GM19324 (cell line): ENCODE data around the gene MYO7A.

Experiments used
- ATAC-seq: cut with Tn5 transposase; IDR thresholded peaks from one replicate; pipeline ENCODE4 v1.9.1; 2021; ENCODE audit warnings: mild to moderate bottlenecking, moderate library complexity; ENCODE audit not compliant: unreplicated experiment, low FRiP score

Gene MYO7A

GRCh38 chr11:77110836-77111235 lies 17.2 kb upstream of the MYO7A start:
- ATAC-seq = no peak

- no peak for ATAC-seq
These were observed 16.8 kb upstream of the MYO7A start for GRCh38 chr11:77111277-77111676.

DNA sequence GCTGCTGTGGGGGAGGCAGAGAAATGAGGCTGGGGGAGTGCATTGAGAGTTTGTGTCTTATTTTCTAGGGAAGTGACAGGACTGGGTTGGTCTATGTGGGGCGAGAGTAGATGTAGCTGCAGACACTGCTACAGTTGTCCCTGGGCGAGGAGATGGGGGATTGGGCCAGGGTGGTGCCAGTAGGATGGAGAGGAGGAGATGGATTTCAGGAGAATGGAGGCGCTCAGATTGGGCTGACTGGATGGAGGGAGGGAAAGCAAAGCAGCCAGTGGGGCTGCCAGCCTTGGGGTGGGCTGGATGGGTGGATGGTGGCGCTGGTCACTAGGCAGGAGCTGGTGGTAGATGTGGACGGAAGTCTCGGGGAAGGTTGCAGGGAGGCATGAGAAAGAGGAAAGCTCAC lies 16.1 kb upstream of the MYO7A start:
- no peak for ATAC-seq

- ATAC-seq = no peak
These were observed 15.2 kb upstream of the MYO7A start for GRCh38 chr11:77112641-77113381.

GRCh38 chr11:77113382-77114088 lies 14.5 kb upstream of the MYO7A start:
- ATAC-seq = no peak

DNA sequence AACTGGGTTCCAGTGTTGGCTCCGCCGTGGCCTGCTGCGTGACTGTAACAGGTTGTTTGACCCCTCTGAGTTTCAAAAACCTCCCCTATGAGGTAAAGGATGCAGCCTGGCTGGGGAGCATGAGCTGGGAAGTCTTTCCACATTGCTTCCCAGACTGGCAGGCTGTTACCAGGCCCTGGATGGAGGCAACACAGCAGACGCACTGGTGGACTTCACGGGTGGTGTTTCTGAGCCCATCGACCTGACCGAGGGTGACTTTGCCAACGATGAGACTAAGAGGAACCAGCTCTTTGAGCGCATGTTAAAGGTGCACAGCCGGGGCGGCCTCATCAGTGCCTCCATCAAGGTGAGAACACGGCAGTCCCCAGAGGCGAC lies 14.0 kb upstream of the MYO7A start:
- ATAC-seq = no peak

DNA sequence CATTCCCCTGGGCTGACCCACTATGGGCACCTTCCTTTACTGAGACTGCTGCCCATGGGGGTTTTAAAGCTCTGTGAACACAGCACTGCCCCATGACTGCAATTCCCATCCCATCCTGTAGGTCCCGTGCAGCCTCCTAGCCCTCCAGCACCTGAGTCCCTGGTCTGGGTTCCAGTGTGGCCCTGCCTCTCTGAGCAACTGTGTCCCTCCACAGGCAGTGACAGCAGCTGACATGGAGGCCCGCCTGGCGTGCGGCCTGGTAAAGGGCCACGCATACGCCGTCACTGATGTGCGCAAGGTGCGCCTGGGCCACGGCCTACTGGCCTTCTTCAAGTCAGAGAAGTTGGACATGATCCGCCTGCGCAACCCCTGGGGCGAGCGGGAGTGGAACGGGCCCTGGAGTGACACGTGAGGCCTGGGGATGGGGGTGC lies 12.8 kb upstream of the MYO7A start:
- no peak for ATAC-seq

GRCh38 chr11:77115956-77116355 lies 12.1 kb upstream of the MYO7A start:
- ATAC-seq = no peak

- ATAC-seq = no peak
These were observed 10.6 kb upstream of the MYO7A start for GRCh38 chr11:77117492-77117891.

GRCh38 chr11:77118086-77118485 lies 10.0 kb upstream of the MYO7A start:
- no peak for ATAC-seq

DNA sequence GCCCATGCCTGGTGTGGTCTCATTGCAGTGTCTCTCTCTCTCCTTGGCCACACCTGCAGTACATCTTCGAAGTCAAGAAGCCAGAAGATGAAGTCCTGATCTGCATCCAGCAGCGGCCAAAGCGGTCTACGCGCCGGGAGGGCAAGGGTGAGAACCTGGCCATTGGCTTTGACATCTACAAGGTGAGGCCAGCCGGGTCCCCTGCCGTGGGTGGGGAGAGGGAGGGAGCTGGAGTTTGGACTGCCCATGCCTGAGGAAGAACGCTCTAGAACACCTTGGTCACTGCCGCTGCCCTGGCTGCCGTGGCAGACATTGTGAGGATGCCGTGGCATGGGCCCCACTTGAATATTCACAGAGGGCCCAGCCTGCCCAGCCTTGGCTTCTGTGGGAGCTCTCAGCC lies 9.1 kb upstream of the MYO7A start:
- no peak for ATAC-seq

GRCh38 chr11:77119531-77119936 lies 8.5 kb upstream of the MYO7A start:
- ATAC-seq = no peak

DNA sequence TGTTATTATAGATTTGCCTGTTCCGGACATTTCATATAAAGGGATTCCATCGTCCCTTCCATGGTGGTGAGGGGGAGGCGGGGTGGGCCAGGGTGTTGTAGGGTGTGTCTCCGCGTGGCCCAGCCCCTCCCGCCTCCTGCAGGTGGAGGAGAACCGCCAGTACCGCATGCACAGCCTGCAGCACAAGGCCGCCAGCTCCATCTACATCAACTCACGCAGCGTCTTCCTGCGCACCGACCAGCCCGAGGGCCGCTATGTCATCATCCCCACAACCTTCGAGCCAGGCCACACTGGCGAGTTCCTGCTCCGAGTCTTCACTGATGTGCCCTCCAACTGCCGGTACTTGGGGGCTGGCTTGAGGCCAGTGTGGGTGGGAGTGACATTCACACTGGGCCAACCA lies 7.5 kb upstream of the MYO7A start:
- ATAC-seq = no peak

DNA sequence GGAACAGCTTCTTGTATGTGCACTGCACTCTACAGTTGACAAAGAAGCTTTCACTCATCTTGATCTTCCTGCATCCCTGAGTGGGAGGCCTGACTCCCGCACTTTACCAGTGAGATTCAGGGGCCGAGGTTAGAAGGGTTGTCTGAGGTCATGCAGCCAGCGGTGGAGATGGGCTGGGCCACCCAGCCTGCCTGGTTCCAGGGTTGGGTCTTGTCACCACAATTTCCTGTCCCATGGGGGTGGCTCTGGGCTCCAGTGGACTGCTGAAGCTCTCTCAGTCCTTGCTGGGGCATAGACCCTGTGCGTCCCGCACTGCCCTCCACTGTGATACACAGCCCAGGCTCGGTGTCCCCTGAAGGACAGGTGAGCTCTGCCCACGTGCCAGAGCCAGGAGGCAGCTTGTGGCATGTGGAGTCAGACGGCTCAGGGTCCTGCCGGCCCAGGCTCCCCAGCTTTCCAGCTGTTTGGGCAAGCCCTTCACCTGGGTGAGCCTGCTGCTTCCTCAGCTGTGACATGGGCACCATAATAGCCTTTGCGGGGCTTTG lies 6.9 kb upstream of the MYO7A start:
- no peak for ATAC-seq

GRCh38 chr11:77121876-77122575 lies 6.0 kb upstream of the MYO7A start:
- ATAC-seq = no peak

GRCh38 chr11:77122576-77123212 lies 5.4 kb upstream of the MYO7A start:
- ATAC-seq = no peak

DNA sequence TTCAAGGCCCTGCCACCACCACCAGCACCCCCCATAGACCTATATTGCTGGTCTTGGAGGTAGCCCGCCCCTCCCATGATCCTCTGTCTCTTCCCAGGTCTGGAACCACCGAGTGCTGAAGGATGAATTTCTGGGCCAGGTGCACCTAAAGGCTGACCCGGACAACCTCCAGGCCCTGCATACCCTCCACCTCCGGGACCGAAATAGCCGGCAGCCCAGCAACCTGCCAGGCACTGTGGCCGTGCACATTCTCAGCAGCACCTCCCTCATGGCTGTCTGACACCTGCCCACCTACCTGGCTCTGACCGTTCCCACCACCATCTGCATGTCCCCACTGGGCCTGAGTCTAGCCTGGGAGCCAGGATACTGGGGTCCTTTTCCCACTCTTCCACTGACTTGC lies 4.5 kb upstream of the MYO7A start:
- no peak for ATAC-seq

GRCh38 chr11:77124041-77124440 lies 4.0 kb upstream of the MYO7A start:
- no peak for ATAC-seq

DNA sequence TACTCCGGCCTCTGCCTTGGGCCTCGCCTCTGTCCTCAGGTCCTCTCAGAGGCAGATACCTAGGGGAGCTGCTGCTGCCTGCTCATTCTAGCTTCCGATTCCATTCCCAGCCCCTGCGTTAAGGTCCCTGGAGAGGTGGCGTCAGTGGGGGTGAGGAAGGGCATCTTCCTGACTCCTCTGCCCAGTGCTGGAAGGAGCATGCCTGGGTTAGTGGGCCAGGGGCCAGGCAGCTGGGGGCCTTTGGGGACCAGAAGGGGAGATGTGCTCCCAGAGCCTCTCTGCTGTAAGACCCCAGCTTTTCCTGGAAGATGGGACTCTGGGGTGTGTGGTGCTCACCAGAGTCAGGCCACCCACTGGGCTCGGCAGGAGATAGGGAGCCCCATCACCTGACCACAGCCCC lies 3.6 kb upstream of the MYO7A start:
- ATAC-seq = no peak

- no peak for ATAC-seq
These were observed 2.9 kb upstream of the MYO7A start for GRCh38 chr11:77125191-77125590.

DNA sequence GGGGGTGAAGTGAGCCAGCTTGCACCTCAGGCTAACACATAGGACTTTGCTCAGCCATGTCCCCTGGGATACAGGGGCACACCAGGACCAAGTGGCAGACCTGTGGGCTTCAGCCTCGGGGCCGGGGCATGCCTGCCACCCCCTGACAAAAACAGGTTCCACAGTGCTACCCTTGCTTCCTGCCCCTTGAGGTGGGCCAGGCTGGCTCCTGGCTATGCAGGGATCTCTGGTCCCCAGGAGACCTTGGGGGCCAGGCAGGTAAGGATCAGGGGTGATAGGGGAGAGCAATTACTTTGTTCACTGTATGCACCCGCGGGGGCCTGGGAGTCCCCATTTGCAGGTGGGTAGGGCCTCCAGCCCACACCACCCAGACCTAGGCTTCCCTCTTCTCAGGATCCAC lies 2.4 kb upstream of the MYO7A start:
- no peak for ATAC-seq
